GM13977 (cell line): ENCODE measurements around the gene TRIO.

Experiments
- DNase-seq: peaks from one replicate; pipeline ENCODE4 v3.0.0; 2012; ENCODE audit warnings: low spot score
- in situ Hi-C: fragments of 300-500 bp; cut with MboI; formaldehyde crosslinking; loops from one replicate; pipeline ENCODE4 v1.12.0; 2022; ENCODE audit warnings: low sequenced_read_pairs, low pct_unique_long_range_greater_than_20kb, mixed read lengths, inconsistent platforms; ENCODE audit not compliant: unreplicated experiment
- TF ChIP-seq, protein P1 (sequence below): IDR thresholded peaks from 2 replicates; pipeline ENCODE4 v1.5.1; 2012; ENCODE audit warnings: mild to moderate bottlenecking, control low read depth; ENCODE audit not compliant: insufficient read depth; ENCODE audit errors: extremely low read depth, missing control alignments

TRIO gene

GRCh38 chr5:14455814-14456321, 312.7 kb downstream of the TRIO start:
- in situ Hi-C loops: no loop called here
- no peak for DNase-seq

DNA sequence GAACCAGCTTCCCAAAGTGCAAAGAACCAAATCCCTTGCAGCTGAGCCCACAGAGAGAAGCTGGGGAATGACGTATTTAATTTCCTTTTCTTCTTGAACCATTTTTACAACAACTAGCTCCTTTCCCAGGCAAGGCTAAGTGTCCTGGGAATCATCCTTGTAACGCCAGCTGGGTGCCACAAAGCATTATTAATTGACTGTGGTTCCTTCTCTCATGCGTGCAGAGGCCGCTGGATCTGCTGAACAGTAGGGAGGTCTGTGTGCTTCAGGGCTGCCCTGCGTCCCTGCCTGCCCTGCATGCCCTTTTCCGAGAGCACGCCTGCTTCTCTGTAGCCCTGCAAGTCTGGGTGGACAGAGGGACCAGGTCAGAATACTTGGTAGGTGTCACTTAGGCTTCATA, 314.3 kb downstream of the TRIO start:
- in situ Hi-C loops: no loop called here
- TF ChIP-seq, protein P1, sequence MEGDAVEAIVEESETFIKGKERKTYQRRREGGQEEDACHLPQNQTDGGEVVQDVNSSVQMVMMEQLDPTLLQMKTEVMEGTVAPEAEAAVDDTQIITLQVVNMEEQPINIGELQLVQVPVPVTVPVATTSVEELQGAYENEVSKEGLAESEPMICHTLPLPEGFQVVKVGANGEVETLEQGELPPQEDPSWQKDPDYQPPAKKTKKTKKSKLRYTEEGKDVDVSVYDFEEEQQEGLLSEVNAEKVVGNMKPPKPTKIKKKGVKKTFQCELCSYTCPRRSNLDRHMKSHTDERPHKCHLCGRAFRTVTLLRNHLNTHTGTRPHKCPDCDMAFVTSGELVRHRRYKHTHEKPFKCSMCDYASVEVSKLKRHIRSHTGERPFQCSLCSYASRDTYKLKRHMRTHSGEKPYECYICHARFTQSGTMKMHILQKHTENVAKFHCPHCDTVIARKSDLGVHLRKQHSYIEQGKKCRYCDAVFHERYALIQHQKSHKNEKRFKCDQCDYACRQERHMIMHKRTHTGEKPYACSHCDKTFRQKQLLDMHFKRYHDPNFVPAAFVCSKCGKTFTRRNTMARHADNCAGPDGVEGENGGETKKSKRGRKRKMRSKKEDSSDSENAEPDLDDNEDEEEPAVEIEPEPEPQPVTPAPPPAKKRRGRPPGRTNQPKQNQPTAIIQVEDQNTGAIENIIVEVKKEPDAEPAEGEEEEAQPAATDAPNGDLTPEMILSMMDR: no peak

More at GRCh38 chr5:14455814-14456321, 312.7 kb downstream of the TRIO start:
- TF ChIP-seq, protein P1: no peak

DNA sequence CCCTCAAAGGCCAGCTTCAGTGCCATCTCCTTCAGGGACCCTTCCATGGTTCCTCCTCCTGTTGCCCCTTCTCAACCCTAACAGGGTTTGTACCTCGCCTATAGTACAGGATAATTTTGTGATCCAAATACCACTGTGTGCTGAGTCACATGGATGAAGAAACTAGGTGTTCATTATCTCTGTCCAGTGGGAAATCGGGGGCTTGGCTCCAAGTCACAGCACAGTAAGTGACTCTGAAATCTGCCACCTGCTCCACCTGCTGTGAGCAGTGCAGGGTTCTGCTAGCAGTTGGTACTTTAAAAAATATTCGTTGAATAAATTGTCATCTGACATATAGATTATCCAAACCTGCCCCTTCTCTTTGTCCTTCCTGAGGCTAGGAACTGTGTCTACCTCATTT, 315.3 kb downstream of the TRIO start:
- TF ChIP-seq, protein P1: no peak
- no peak for DNase-seq
- in situ Hi-C loops: no loop called here

More for the DNA sequence above, 314.3 kb downstream of the TRIO start:
- no peak for DNase-seq

- TF ChIP-seq, protein P1: no peak
- no peak for DNase-seq
Observed at GRCh38 chr5:14460844-14461398, 317.8 kb downstream of the TRIO start.

DNA sequence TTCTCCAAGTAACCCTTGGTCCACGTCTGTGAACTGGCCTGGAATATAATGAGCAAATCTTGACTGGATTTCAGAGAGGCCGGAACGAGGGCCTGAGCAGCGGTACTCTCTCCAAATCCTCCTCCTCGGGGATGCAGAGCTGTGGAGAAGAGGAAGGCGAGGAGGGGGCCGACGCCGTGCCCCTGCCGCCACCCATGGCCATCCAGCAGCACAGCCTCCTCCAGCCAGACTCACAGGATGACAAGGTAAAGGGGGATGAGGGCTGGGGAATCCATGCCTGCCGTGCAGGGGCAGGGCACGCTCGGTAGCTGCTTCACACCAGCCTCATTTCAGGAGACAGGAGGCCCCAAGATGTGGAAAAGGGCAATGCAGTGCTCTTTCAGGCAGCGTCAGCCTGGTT, 319.5 kb downstream of the TRIO start:
- TF ChIP-seq, protein P1: no peak
- in situ Hi-C loops: no loop called here
- no peak for DNase-seq

More at GRCh38 chr5:14460844-14461398, 317.8 kb downstream of the TRIO start:
- in situ Hi-C loops: no loop called here

- TF ChIP-seq, protein P1: no peak
- in situ Hi-C loops: no loop called here
- no peak for DNase-seq
Observed at GRCh38 chr5:14463629-14464028, 320.5 kb downstream of the TRIO start.
